Posterior cingulate gyrus (tissue), 11 donors: ENCODE data around the gene GRAMD1B.

Experiments used
- DNase-seq, 10 donors: peaks; one replicate each; pipeline versions ENCODE4 v3.0.0 to v3.0.0-alpha.2; 2020 to 2021; ENCODE audit warnings: mixed read lengths in 3 of 10
- intact Hi-C: fragments of 100-400 bp; cut with DNase I; formaldehyde crosslinking; loops from one replicate; pipeline ENCODE4 v1.15.1; 2023

Gene GRAMD1B

GRCh38 chr11:123603666-123604065 lies 173.6 kb downstream of the GRAMD1B start:
- no peak for DNase-seq
- intact Hi-C loops: no loop called here

- intact Hi-C loops: no loop called here
- no peak for DNase-seq
Measured at GRCh38 chr11:123607781-123608180, 177.7 kb downstream of the GRAMD1B start.

DNA sequence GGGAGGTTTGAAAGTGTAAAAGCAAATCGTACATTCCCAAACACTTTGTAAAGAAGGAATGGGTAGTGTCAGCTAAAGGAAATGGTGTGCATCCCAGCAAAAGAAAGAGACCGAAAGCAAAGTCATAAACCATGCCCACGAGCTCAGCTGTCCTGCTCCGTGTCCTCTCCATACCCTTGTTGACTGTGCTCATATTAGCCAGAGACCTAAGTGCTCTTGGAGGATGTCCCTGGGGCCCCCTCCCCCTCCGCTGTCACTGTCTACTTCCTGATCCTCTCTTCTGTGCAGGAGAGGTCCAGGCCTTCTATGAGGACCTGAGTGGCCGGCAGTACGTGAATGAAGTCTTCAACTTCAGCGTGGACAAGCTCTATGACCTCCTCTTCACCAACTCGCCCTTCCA lies 178.3 kb downstream of the GRAMD1B start:
- intact Hi-C loops: no loop called here
- DNase-seq: no peak

- no peak for DNase-seq
- intact Hi-C loops: no loop called here
Measured at GRCh38 chr11:123608945-123609344, 178.9 kb downstream of the GRAMD1B start.

DNA sequence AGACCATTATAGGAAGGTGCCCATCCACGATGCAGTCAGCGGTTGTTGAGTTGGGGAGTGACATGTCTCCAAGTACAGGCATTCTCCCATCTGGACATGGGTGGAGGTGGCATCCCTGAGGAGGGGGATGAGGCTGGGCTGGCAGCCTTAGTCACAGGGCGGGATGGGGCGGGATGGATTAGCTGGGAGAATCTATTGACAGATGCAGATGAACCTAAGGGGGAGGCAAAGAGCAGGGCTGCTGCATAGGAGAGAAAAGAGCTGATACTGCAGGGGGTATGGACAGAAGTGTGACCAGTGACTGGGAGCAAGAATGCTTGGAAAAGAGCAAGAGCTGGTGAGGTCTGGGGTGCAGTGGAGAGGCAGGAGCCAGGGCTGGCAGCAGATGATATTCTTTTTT lies 181.6 kb downstream of the GRAMD1B start:
- no peak for DNase-seq
- intact Hi-C loops: no loop called here

DNA sequence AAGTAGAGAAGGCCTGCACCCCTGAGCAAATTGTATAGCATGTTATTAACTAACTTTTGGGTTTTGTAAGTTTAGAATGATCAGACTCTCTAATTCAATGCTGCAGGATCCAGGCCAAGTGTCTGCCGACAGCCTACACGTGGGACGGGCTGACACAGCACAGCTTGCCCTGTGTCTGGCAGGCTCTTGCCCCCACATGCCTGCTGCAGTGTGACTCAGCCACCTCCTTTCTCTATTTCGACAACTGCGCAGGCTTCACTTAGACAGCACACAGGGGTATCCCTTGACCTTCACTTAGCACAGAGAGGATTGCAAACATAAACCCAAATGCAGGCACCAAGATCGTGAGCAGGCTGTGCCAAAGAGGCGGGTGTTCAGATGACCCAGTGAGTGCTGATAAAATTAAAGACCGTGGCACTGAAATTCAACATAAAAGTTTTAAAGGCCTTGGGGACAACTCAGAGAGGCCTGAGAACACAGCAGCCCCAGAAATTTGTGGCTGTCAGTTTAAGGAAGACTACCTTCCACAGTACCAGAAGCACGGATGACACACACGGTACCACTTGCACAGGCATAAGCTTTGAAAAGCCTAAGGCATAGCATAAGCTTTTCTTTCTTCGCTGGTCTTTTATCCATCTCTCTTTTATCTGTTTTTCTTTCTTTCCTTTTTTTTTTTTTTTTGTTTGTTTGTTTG lies 186.6 kb downstream of the GRAMD1B start:
- peak; percentile 16 to 94 (median 60) for DNase-seq
- intact Hi-C loops: no loop called here

DNA sequence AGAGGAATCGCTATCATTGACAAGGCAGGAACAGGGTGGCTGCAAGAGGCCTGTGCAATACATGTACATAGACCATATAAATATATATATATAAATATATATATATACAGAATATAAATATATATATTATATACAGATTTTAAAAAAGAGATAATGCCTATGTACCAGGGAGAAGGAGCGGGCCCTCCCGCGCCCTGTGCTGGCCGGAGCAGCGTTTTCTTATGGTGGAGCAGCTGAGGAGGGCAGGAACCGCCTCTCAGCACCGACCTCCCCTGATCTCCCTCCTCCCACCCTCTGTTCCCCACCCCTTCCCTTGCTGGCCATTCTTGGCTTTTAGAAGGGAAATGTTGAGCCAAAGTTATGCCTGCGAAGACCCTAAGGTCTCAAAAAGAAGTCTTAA lies 192.5 kb downstream of the GRAMD1B start:
- DNase-seq: peak in 1 of 10 donors; percentile 35
- intact Hi-C loops: no loop called here

DNA sequence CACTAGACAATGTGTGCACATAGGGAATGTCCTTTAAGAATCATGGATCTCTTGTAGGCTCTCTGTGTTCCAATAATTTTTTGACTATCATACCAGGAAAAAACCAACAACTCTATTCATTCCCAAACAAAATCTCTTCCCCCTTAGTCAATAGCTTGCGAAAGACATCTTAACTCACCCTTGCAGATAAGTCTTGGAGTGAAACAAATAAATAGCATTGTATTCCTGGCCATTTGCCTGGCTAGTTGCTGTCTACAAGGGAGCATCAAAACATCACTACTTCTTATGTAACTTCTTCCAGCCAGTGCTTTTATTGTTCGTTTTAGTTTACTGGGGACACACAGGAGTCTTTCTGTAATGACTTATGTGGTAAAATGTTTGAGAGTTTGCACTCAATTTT lies 194.9 kb downstream of the GRAMD1B start:
- intact Hi-C loops: no loop called here
- no peak for DNase-seq

DNA sequence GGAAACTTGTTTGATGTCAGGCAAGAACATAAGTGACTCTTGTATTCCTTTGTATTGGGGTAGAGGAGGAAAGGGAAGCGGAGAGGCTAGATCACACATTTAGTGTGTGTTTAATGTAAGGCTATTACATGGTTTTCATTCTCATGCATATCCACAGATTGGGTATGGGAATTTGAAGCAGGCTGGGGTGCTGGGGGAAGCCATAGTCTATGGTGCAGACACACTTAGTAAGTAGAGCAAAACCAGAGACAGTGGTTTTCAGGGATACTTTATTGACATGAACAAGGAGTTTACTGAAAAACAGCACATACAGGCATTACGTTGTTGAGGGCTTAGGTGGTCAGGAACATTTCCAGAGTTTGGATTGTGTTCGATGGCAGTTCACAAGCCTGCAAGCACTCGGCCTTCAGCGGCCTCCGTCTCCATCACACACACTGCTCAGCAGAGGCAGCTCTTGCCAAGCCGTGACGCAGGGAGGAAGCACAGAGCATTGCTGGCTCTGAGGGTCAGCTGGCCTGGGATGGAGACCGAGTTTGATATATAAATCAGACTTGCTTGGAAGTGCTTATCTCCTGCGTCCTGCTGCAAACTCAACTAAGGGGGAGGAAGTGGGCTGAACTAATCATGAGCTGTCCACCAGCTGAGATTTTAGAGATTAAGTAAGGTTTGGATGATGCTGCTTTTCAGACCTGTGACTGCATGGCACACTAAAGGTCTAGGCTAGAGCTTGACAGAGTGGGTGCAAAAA lies 199.0 kb downstream of the GRAMD1B start:
- intact Hi-C loops: no loop called here
- DNase-seq: peak in 4 of 10 donors; percentile 45 to 86 (median 66)

GRCh38 chr11:123630126-123630608 lies 200.1 kb downstream of the GRAMD1B start:
- peak in 1 of 10 donors; percentile 19 for DNase-seq
- intact Hi-C loops: no loop called here

GRCh38 chr11:123640029-123640428 lies 210.0 kb downstream of the GRAMD1B start:
- intact Hi-C loops: loop anchor here (2.0 kb wide), 1 partner anchor 67 kb away; no protein-coding TSS in a partner anchor
- no peak for DNase-seq

- DNase-seq: peak; percentile 34 to 93 (median 62)
- intact Hi-C loops: loop anchor here (2.0 kb wide), 1 partner anchor 66 kb away; no protein-coding TSS in a partner anchor
Measured at GRCh38 chr11:123640677-123641494, 210.8 kb downstream of the GRAMD1B start.

- no peak for DNase-seq
- intact Hi-C loops: loop anchor here (2.0 kb wide), 1 partner anchor 65 kb away; no protein-coding TSS in a partner anchor
Measured at GRCh38 chr11:123641495-123641840, 211.4 kb downstream of the GRAMD1B start.

DNA sequence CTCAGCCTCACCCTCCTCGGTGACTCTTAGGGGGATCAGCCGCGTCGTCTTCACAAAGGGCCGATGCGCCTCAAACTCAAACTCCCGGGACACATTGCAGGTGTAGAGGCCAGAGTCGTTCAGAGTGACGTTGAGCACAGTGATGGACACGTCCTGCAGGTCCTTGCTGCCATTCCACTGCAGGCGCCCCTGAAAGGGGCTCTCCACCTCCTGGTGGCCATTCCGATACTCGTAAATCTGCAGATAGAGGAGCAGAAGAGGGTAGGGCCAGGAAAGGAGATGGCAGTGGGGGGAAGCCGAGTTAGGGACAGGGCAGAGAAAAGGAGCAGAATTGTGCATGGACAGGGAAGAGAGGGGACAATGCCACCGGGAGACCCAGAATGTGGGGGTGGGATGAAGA lies 212.4 kb downstream of the GRAMD1B start:
- no peak for DNase-seq
- intact Hi-C loops: no loop called here

GRCh38 chr11:123645286-123645975 lies 215.4 kb downstream of the GRAMD1B start:
- intact Hi-C loops: no loop called here
- peak in 1 of 10 donors; percentile 61 for DNase-seq

GRCh38 chr11:123650901-123651300 lies 220.8 kb downstream of the GRAMD1B start:
- DNase-seq: no peak
- intact Hi-C loops: no loop called here

GRCh38 chr11:123652599-123652998 lies 222.5 kb downstream of the GRAMD1B start:
- intact Hi-C loops: no loop called here
- no peak for DNase-seq

- intact Hi-C loops: no loop called here
- no peak for DNase-seq
Measured at GRCh38 chr11:123653483-123653826, 223.4 kb downstream of the GRAMD1B start.

GRCh38 chr11:123653827-123654565 lies 223.9 kb downstream of the GRAMD1B start:
- peak in 5 of 10 donors; percentile 30 to 90 (median 78) for DNase-seq
- intact Hi-C loops: no loop called here
